HepG2 (cell line): ENCODE data around the gene NISCH. TPM values are rescaled to one million over a fixed set of nuclear protein-coding genes. Genes with fewer than 3 reads are reported as not detected.

Experiments
- AHR ChIP-seq: IDR thresholded peaks from 2 replicates; pipeline ENCODE4 v1.6.1; 2018; ENCODE audit warnings: missing genetic modification reagents, missing compliant biosample characterization
- CCDC6 ChIP-seq: sonication (generic); formaldehyde crosslinking; IDR thresholded peaks from 2 replicates; pipeline ENCODE4 v1.8.1; 2022; ENCODE audit warnings: mild to moderate bottlenecking, missing genetic modification reagents, moderate library complexity
- FOXP1 ChIP-seq, 2 experiments: fragments of 450-650 bp in 1 of 2; IDR thresholded peaks; 2 replicates each; pipeline ENCODE4 v1.6.1; 2017 to 2018; ENCODE audit warnings: antibody characterized with exemption in 1 of 2
- HNF4A ChIP-seq: sonication (generic); formaldehyde crosslinking; IDR thresholded peaks from 2 replicates; pipeline ENCODE4 v1.4.0; 2020; ENCODE audit warnings: missing genetic modification reagents
- HNRNPL ChIP-seq: fragments of 200-400 bp; formaldehyde crosslinking; IDR thresholded peaks from 2 replicates; pipeline ENCODE4 v1.6.1; 2017; ENCODE audit warnings: mild to moderate bottlenecking, low read depth, low read length
- HOXD1 ChIP-seq: sonication (generic); formaldehyde crosslinking; IDR thresholded peaks from 2 replicates; pipeline ENCODE4 v1.5.0; 2020; ENCODE audit warnings: missing genetic modification reagents
- POLR2A ChIP-seq, 2 experiments: IDR thresholded peaks; 2 replicates each; pipeline ENCODE4 v1.6.1; 2011; ENCODE audit warnings: low read depth in 2 of 2, low read length in 2 of 2, mild to moderate bottlenecking in 1 of 2, moderate library complexity in 1 of 2; ENCODE audit not compliant: insufficient read depth in 1 of 2
- RBM39 ChIP-seq: fragments of 200-400 bp; formaldehyde crosslinking; IDR thresholded peaks from one replicate; pipeline ENCODE4 v1.6.1; 2018; ENCODE audit warnings: antibody characterized with exemption, mild to moderate bottlenecking, low read depth, low read length; ENCODE audit not compliant: poor library complexity, severe bottlenecking
- REL ChIP-seq: sonication (generic); formaldehyde crosslinking; conservative IDR thresholded peaks from 2 replicates; pipeline ENCODE4 v1.8.0; 2022; ENCODE audit warnings: mild to moderate bottlenecking, missing genetic modification reagents, moderate library complexity
- SP4 ChIP-seq: sonication (generic); formaldehyde crosslinking; IDR thresholded peaks from 2 replicates; pipeline ENCODE4 v1.8.1; 2023; ENCODE audit warnings: mild to moderate bottlenecking, missing genetic modification reagents
- ZNF230 ChIP-seq: sonication (generic); formaldehyde crosslinking; IDR thresholded peaks from 2 replicates; pipeline ENCODE4 v1.4.0; 2020; ENCODE audit warnings: mild to moderate bottlenecking, missing genetic modification reagents
- ZNF251 ChIP-seq: sonication (generic); formaldehyde crosslinking; IDR thresholded peaks from 2 replicates; pipeline ENCODE4 v1.9.0; 2021; ENCODE audit warnings: mild to moderate bottlenecking, missing genetic modification reagents
- ZNF607 ChIP-seq: sonication (generic); formaldehyde crosslinking; IDR thresholded peaks from 2 replicates; pipeline ENCODE4 v1.5.1; 2020; ENCODE audit warnings: missing genetic modification reagents, mild to moderate bottlenecking, borderline replicate concordance
- ZNF775 ChIP-seq: sonication (generic); formaldehyde crosslinking; IDR thresholded peaks from 2 replicates; pipeline ENCODE4 v1.4.0; 2020; ENCODE audit warnings: missing genetic modification reagents, mild to moderate bottlenecking, moderate library complexity, borderline replicate concordance
- ZSCAN21 ChIP-seq: sonication (generic); formaldehyde crosslinking; IDR thresholded peaks from 2 replicates; pipeline ENCODE4 v1.8.0; 2022; ENCODE audit warnings: mild to moderate bottlenecking, missing genetic modification reagents, moderate library complexity, borderline replicate concordance
- polyA plus RNA-seq, 8 experiments: library from polyadenylated mRNA; depleted of rRNA in 3 of 8; stranded (reverse) in 7 of 8; unstranded in 1 of 8; fragments of >200 nt; fragmentation: Illumina TruSeq in 4 of 8; extraction: Trizol in 4 of 8; gene quantifications; 2 replicates each; pipeline versions ENCODE4 v1.2.1 to v1.2.3, GENCODE V29; 2011 to 2016; ENCODE audit warnings: low read depth in 4 of 8, missing spikeins in 1 of 8, mixed read lengths in 1 of 8; ENCODE audit not compliant: insufficient read depth in 1 of 8
- total RNA-seq, 5 experiments: library from RNA; depleted of rRNA; stranded (reverse); fragments of >200 nt; fragmentation: Illumina TruSeq; extraction: Trizol; gene quantifications; 2 replicates each; pipeline ENCODE4 v1.2.3, GENCODE V29; 2016; ENCODE audit warnings: low read depth in 1 of 5
- TF ChIP-seq, protein P1 (sequence below): IDR thresholded peaks from 2 replicates; pipeline ENCODE4 v1.6.1; 2016; ENCODE audit warnings: low read depth, missing genetic modification reagents, missing compliant biosample characterization
- TF ChIP-seq, protein P2 (sequence below): sonication (generic); formaldehyde crosslinking; IDR thresholded peaks from 2 replicates; pipeline ENCODE4 v1.8.1; 2023; ENCODE audit warnings: missing genetic modification reagents, inconsistent platforms, borderline replicate concordance
- TF ChIP-seq, protein P3 (sequence below): sonication (generic); formaldehyde crosslinking; IDR thresholded peaks from 2 replicates; pipeline ENCODE4 v1.4.0; 2020; ENCODE audit warnings: missing genetic modification reagents

Gene NISCH
- total and polyA plus RNA-seq, 2 of the 13 experiments (the other 11 are each of a cell fraction or from before 2014, with no cell fraction given), result 27.0 to 47.6 TPM

DNA sequence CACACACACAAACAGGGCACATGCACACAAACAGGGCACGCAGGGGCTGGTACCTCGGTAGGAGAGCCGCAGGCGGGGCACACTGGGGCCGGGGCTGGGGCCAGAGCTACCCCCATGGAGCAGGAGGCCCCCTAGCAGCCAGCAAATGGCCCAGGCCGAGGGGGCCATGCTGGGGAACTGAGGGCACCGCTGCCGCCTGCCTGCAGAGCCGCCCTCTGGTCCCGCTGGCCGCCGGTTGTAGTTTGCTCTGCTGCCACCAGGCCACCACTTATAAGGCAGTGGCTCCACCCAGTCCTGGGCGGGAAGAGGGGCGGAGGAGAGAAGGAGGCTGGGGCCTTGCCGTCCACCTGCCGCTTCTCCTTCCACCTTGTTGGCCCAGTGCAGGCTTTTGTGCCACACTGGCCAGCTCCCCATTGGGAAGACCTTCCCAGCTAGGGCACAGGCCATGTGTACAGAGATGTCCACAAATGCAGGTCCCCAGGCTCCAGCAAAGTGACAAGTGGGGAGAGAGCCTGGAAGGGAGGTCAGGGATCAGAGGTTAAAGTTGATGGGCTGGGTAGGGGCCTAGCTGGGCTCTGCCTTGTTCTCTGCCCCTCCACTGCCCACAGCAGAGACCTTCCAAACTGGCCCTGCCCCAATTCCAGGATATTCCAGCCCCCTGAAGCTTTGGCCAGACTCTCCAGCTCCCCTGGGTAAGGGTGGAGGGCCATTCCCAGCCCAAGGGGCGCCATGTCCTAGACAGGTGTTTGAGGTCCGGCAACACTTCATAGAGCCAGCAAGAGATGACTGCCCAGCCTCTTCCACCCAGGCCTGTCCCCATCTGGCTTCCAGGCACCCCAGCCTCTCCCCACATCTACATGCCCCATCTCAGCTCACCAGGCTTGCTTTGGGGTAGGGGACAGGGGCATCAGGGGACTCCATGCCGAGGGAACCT lies 10.3 kb upstream of the NISCH start, which contains the start of gene SEMA3G (continued):
- TF ChIP-seq, protein P1, sequence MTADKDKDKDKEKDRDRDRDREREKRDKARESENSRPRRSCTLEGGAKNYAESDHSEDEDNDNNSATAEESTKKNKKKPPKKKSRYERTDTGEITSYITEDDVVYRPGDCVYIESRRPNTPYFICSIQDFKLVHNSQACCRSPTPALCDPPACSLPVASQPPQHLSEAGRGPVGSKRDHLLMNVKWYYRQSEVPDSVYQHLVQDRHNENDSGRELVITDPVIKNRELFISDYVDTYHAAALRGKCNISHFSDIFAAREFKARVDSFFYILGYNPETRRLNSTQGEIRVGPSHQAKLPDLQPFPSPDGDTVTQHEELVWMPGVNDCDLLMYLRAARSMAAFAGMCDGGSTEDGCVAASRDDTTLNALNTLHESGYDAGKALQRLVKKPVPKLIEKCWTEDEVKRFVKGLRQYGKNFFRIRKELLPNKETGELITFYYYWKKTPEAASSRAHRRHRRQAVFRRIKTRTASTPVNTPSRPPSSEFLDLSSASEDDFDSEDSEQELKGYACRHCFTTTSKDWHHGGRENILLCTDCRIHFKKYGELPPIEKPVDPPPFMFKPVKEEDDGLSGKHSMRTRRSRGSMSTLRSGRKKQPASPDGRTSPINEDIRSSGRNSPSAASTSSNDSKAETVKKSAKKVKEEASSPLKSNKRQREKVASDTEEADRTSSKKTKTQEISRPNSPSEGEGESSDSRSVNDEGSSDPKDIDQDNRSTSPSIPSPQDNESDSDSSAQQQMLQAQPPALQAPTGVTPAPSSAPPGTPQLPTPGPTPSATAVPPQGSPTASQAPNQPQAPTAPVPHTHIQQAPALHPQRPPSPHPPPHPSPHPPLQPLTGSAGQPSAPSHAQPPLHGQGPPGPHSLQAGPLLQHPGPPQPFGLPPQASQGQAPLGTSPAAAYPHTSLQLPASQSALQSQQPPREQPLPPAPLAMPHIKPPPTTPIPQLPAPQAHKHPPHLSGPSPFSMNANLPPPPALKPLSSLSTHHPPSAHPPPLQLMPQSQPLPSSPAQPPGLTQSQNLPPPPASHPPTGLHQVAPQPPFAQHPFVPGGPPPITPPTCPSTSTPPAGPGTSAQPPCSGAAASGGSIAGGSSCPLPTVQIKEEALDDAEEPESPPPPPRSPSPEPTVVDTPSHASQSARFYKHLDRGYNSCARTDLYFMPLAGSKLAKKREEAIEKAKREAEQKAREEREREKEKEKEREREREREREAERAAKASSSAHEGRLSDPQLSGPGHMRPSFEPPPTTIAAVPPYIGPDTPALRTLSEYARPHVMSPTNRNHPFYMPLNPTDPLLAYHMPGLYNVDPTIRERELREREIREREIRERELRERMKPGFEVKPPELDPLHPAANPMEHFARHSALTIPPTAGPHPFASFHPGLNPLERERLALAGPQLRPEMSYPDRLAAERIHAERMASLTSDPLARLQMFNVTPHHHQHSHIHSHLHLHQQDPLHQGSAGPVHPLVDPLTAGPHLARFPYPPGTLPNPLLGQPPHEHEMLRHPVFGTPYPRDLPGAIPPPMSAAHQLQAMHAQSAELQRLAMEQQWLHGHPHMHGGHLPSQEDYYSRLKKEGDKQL (CRISPR knock-in tag), result no peak
- peak; percentile 69; the same call in 1 of the 2 replicates for TF ChIP-seq ZNF230 (CRISPR knock-in tag)
- 0 out of 2 replicates have a peak, but pooled peaks have one; percentile 58 for TF ChIP-seq ZNF607
- no peak for TF ChIP-seq FOXP1 (IDR thresholded peaks at IDR 0.05)
- TF ChIP-seq FOXP1 (CRISPR knock-in tag; IDR thresholded peaks at IDR 0.05), result no peak
- peak in 1 of 2 experiments; percentile 88; a peak in 2 of 4 replicates for TF ChIP-seq POLR2A (IDR thresholded peaks at IDR 0.05; ENCODE audit: insufficient read depth in 1 of 2, low read depth in 2 of 2, low read length in 2 of 2)
- no peak for TF ChIP-seq RBM39
- TF ChIP-seq SP4 (CRISPR knock-in tag), result peak; percentile 88
- TF ChIP-seq HOXD1, result no peak
- TF ChIP-seq, protein P2, sequence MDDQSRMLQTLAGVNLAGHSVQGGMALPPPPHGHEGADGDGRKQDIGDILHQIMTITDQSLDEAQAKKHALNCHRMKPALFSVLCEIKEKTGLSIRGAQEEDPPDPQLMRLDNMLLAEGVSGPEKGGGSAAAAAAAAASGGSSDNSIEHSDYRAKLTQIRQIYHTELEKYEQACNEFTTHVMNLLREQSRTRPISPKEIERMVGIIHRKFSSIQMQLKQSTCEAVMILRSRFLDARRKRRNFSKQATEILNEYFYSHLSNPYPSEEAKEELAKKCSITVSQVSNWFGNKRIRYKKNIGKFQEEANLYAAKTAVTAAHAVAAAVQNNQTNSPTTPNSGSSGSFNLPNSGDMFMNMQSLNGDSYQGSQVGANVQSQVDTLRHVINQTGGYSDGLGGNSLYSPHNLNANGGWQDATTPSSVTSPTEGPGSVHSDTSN, result no peak
- TF ChIP-seq, protein P3, sequence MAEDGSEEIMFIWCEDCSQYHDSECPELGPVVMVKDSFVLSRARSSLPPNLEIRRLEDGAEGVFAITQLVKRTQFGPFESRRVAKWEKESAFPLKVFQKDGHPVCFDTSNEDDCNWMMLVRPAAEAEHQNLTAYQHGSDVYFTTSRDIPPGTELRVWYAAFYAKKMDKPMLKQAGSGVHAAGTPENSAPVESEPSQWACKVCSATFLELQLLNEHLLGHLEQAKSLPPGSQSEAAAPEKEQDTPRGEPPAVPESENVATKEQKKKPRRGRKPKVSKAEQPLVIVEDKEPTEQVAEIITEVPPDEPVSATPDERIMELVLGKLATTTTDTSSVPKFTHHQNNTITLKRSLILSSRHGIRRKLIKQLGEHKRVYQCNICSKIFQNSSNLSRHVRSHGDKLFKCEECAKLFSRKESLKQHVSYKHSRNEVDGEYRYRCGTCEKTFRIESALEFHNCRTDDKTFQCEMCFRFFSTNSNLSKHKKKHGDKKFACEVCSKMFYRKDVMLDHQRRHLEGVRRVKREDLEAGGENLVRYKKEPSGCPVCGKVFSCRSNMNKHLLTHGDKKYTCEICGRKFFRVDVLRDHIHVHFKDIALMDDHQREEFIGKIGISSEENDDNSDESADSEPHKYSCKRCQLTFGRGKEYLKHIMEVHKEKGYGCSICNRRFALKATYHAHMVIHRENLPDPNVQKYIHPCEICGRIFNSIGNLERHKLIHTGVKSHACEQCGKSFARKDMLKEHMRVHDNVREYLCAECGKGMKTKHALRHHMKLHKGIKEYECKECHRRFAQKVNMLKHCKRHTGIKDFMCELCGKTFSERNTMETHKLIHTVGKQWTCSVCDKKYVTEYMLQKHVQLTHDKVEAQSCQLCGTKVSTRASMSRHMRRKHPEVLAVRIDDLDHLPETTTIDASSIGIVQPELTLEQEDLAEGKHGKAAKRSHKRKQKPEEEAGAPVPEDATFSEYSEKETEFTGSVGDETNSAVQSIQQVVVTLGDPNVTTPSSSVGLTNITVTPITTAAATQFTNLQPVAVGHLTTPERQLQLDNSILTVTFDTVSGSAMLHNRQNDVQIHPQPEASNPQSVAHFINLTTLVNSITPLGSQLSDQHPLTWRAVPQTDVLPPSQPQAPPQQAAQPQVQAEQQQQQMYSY (CRISPR knock-in tag), result no peak
- peak; percentile 55; the same call in 1 of the 2 replicates for TF ChIP-seq HNRNPL
- TF ChIP-seq ZNF251 (CRISPR knock-in tag), result no peak
- no peak for TF ChIP-seq AHR (CRISPR knock-in tag)
- TF ChIP-seq REL, result 0 out of 2 replicates have a peak, but pooled peaks have one; percentile 49
- TF ChIP-seq ZSCAN21 (CRISPR knock-in tag), result peak; percentile 51; the same call in 1 of the 2 replicates
- no peak for TF ChIP-seq CCDC6
- TF ChIP-seq ZNF775, result no peak
- TF ChIP-seq HNF4A, result 0 out of 2 replicates have a peak, but pooled peaks have one; percentile 9
